Fibroblast of skin of abdomen (primary cell): ENCODE measurements around the gene DLG2.
"Not testable (repeated sequence)": the region's sequence is repeated elsewhere in the genome, so short reads cannot be mapped to it uniquely, and the experiment has no call there.

Experiments
- DNase-seq: peaks from one replicate; pipeline ENCODE4 v3.0.0-alpha.2; 2013

The DLG2 gene

DNA sequence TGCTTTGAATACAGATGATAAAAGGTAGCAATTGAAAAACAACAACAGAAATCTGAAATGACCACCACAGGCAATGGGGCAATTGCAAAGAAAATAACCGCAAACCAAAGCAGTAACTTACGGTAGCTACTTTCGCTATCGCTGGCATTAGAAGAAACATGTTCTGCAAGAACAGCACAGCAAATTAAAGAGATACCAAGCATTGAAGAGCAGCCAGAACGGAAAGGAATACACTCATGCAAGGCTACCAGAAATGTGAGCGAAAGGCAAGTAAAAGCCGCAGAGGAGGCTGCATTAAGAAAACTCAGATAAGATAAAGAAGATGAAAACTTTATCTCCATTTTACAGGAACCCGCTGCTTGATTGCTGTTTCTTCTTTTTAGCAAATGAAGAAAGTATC lies 2146.9 kb downstream of the DLG2 start:
- no peak for DNase-seq

DNA sequence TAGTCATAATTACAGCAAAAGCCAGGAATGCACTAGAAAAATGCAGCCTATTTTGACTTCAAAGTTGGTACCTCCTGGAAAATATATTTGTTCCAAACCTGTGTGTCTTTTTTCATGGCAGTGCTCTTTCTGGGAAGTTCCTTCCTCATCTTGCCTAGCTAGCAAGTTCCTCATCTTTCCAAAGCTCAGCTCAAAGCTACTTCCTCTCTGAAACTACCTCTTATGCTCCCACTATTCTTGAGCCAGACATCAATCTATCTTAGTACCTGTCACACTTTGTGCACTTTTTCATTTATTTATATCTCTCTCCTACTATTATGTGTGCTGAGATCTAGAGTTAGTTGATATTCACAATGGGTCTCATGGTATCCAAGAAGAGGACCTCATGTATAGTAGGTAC lies 2149.4 kb downstream of the DLG2 start:
- no peak for DNase-seq

DNA sequence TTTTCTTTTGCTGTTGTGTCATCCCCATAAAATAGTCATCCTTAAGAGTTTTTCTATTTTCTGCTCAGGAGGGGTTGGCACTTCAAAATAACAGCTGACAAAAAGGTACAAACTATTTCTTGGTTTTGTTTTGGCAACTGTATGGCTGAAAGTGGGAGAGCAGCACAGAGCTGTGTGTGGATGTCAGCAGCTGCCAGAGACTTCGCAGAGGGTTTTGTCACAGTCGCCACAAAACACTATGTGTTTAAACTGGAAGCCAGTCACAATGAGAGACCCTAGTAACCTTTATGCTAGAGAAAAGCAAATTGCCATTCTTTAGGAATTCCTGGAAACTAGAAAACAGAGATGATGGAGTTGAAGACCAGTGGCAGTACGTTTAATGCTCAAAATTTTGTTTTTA lies 2151.4 kb downstream of the DLG2 start:
- DNase-seq: no peak

DNA sequence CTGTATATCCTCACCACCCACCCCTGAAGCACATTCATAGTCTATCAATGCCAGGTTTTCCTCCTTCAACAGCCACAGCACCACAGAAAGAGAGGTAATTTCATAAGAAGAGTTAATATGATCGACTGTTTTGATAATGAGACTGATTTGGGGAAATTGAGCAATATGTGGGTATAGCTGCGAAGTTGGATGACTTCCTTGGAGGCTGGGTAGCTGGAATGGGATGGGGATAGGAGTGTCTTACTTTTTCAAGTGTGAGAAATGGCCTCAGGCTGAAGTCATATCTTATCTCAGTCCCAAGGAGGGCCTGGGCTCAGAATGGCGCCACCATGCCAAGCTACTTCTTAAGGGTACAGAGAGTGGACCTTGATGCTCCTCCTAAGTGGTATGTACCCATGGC lies 2153.4 kb downstream of the DLG2 start:
- DNase-seq: no peak

DNA sequence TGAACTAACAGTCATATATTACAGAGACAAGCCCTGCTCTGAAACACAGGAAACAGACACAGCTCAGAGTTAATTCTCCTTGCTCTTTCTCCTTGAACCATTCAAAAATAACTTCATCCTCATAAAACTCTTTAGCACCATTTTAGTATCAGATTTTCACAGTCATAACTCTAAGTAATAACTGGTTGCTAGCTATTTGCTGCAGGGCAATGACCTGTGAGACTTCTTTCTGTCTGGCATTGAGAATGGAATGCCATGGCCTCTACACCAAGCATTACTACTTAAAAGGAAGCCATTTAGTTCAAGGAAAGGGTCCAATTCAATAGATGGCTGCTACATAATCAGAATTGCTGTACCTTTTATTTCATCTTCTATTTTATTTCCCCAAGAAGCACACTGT lies 2154.3 kb downstream of the DLG2 start:
- no peak for DNase-seq

DNA sequence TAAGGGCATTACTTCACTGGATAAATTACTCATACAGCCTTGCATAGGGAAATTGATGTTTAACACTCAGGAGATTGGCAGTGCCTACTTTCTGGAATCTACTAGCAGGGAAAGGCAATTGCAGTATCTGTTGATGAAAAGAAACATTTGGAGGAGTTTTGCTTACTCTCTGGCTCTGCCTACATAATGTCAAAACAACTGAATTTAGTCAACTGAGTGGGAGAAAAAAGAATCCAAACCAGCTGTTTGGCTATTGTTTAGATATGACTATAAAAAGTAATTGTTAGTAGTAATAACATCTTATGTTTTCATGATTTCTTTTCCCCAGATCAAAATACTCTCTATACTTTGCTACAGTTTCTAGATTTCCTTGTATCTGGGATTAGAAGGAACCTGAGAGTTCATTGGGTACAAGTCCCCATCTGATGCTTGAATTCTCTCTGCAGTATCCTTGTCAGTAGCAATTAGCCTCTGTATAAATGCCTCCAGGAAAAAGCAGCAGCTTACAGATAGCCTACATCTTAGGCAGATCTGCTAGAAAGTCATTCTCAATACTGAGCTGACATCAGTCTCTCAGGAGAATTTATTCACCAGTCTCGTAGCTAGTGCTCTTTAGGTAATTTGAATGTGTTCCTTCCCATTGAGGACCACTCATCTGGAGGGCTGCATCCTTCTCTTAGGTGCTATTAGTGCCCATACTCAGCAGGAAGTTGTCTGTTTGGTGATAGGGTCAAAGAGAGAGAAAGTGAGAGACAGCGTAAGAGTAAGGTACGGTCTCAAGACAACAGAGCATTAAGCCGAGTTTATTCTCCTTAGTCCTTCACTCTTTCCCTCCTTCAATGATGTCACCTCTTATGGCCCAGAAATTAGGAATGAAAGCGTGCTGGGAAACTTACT lies 2155.1 kb downstream of the DLG2 start:
- no peak for DNase-seq

DNA sequence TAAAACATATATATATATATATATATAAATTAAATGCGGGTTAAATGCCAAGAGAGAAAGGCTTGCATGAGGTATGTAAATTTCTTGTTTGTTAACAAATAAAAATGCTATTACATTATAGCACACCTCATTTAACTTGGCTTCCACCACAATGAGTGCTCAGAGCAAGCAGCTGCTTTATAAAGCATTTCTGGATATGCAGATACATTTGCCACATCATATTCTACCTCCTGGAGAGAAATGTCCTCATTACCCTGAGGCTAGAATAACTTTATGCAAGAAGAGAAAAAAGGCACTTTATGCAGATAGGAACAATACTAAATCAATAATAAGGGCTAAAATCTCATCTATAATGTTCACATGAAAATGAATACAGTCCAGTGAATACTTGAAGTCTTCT lies 2159.3 kb downstream of the DLG2 start:
- no peak for DNase-seq

DNA sequence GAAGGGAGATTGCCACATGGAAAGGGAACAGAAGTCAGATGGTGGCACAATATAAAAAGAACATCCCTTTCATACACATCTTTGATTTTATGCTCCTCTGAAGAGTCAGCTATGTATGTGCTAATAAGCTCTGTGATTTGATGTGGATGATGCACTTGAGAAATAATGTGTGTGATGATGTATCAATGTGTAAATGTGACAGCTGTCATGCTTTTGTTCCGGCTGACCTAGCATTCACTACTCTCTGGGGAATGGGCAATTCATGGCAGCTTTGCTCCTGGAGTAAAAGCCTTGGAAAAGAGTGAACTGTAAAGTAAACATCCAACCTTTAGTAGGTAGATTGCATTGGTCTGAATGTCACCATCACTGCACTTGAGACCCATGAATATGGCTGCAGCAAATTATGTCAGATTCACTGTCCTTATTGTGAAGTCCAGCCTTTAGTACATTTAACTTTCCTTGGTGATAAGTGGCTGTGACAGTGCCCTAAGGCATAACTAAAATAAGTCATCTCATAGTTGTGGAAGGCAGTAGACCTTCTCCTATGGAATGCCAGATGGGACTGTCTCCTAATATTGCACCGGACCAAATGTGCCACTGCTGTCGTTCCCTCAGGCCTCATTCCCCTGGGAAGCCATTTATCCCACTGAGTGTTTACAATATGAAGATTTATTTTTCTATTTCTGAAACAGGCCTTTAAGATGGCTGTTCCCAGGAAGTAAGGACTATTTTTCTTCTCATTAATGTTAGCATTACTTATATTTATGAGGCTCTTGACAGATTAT lies 2162.8 kb downstream of the DLG2 start:
- no peak for DNase-seq

DNA sequence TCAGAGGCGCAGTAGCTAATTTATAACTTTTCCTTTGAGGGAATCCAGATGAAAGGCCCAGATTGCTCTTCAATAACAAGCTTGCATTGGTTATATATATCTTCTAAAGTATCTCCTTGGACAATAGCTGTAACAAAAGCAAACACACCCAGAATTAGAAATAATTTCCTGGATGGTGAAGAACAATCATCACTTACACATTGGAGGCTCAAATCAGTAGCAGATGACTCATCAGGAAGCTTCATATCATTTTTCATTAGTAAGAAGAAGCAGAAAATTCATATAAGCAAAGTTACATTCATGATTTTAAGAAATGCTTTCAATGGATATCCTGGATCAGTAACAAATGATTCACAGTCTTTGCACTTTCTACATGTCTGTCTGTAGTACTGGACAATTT lies 2167.3 kb downstream of the DLG2 start:
- DNase-seq: peak; percentile 4

DNA sequence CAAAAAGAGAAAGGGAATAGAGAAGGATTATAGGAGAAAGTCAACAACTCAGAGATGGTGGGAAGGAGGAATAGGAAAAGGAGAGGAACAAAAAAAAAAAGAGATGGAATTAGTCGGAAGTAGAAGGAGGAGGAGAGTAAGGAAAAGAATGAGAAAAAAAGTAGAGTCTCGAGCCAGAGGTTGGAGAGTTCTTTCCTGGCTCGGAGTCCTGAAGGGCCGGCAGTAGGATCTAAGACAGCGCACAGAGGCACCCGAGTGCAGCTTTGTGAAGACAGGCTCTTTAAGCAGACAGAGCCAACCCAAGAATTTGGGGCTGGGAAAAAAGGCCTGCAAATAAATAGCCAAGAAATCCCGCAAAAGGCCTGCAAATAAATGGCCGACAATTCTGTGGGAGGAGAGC lies 2170.6 kb downstream of the DLG2 start:
- no peak for DNase-seq

DNA sequence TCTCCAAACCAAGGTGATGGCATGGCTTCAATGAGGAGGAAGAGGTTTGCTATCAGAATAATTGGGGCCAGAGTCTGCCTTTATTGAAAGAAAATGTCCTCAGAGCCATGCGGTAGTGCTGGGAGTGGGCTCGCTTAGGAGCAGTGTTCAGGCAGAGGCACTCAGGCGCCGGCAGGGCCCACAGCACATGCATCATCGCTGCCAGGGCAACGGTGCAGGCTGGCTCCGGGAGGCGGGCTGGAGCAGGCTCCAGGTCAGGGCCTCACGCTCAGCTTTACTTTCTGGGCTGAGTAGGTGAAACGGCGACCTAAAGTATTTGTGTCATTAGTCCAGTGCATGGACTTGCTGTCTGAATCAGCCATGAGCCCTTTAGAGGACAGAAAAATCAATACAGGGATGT lies 2171.1 kb downstream of the DLG2 start:
- DNase-seq: no peak

DNA sequence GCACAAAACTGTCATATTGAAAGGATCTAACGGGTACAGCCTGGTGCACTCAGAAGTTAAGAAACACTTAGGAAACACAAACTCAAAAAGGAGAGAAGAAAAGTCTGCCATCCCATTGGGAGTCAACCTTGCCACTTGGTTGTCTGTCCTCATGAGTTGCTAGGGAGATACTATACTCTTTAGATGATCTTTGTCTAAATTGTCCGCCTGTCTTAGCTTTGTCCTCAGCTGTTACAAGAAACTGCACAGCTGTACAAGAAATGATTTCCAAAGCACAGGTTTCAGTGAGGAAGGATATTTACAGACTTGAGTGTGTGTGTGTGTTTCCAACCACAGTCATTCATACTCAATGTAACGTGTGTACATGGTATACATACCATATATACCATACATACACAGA lies 2171.8 kb downstream of the DLG2 start:
- DNase-seq: no peak

DNA sequence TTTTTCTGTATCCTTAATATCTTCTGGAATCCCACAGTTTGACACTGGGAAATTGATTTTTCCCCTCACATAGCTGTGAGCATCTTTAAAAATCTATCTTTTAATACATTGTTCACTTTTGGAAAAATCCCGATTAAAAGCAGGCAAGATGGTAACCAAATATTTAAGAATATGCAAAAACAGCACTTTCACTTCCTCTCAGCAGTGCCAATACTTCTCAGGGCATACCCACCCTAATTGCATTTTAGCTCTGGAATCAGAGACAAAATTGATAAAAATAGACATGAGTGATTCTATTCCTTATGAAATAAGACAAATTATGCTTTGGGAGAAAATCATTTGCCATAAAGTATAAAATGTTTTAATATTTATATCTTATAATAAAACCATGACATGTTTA lies 2172.5 kb downstream of the DLG2 start:
- no peak for DNase-seq

DNA sequence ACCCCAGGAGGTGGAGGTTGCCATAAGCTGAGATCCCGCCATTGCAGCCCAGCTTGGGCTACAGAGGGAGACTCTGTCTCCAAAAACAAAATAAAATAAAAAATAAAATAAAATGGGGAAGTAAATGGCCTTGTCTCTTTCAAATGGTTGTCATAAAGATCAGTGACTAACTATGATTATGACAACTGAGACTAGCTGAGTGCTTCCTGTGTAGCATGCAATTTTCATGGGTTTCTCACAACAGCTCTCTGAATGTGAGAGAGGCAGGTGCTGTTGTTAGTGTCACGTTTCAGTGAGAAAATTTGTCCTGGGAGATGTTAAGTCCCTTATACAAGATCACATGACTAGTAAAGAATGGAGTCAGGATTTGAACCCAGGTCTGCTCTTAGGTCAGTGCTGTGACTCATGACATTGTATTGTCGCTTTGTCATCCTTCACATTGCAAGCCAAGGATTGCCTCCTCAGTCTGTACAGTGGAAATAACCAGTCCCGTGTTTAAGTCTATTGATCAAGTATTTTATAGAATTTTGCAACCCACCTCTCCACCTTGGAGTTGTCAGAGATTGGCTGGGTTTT lies 2177.7 kb downstream of the DLG2 start:
- no peak for DNase-seq

DNA sequence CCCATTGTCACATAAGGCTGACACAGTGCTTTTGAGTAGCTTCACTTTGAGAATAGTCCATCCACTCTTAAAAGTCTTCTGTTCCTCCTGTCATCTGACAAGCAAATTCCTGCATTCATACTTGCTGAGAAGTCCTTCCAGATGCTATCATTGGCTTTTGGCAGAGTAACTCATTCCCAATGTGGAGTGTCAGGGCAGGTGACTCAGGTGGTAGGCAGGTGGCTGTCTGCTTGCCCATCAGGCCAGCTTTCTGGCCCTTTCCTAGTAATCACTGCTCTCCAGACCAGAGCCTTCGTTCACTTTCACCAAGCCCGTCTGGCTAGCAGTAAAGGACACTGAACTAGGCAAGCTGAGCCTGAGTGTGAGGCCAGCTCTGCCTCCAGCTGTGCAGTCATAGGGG lies 2178.5 kb downstream of the DLG2 start:
- no peak for DNase-seq

DNA sequence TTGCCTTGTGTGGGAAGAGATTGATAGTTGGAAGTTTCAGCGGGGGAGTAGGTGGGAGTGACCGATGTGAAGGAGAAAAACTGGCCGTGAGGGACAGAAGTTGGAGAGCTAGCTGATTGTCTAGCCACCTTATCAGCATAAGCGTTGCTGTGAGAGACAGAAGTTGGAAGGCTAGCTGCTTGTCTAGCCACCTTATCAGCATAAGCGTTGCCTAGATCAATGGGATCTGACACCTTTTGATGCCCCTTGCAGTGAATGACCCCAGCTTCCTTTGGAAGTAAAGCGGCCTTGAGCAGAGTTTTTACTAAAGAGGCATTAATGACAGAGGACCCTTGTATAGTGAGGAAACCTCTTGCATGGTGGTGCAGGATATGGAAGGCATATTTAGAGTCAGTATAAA lies 2183.3 kb downstream of the DLG2 start:
- DNase-seq: not testable (repeated sequence)

DNA sequence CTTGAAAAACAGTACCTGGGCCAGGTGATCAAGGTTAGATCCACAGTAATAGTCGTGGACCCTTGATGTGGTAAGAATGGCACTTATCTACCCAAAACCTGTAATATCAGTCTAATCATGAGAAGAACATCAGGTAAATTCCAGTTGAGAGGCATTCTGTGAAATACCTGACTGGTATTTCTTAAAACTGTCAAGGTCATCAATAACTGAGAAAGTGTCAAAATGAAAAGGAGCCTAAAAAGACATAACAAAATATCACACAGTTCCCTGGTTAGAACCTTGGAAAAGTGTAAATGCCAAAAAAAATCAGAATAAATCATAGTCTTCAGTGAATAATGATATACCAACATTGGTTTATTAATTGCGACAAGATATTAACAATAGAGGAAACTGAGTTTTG lies 2185.5 kb downstream of the DLG2 start:
- DNase-seq: no peak

DNA sequence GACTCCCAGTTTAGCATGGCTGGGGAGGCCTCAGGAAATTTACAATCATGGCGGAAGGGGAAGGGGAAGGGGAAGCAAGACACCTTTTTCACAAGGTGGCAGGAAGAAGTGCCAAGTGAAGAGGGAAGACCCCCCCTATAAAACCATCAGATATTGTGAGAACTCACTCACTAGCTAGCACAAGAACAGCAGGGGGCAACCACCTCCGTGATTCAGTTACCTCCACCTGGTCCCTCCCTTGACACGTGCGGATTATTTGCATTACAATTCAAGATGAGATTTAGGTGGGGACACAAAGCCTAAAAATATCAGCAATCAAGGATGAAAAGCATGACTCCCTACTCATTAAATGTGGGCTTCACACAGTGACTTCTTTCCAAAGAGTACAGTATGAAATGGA lies 2186.0 kb downstream of the DLG2 start:
- DNase-seq: no peak

DNA sequence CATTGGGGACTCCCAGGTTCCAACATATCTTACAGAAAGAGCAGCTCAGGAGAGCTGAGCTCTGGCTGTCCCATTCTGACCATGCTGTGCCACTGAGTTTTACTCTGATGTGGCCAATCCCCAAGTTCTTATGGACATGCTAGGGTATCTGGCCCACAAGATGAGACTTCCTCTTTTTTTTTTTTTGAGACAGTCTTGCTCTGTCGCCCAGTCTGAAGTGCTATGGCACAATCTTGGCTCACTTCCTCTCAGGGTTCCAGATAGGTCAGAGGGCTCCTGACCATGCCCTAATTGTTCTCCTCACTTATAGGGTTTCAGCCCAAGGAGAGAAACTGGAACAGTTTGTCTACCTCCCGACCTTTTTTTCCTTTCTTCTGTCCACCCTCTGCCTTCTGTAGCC lies 2188.7 kb downstream of the DLG2 start:
- DNase-seq: no peak

DNA sequence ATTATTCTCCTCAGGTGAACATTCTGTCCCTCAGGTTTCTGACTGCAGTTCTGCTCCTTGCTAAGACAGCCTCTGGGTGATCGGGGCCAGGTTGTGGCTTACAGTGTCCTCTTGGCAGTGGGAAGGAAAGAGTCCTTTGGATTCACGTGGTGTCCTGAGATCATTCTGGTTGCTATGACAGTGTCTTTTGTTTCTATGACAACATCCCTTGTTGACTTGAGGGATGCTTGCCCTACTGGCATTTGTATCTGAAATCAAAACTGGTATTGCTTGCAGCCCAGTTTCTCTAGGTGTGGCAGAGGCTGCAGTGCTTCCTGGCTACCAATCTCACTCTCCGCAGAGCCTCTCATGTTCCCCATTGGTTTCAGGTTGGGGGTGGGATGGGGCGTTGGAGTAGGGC lies 2189.2 kb downstream of the DLG2 start:
- DNase-seq: no peak

DNA sequence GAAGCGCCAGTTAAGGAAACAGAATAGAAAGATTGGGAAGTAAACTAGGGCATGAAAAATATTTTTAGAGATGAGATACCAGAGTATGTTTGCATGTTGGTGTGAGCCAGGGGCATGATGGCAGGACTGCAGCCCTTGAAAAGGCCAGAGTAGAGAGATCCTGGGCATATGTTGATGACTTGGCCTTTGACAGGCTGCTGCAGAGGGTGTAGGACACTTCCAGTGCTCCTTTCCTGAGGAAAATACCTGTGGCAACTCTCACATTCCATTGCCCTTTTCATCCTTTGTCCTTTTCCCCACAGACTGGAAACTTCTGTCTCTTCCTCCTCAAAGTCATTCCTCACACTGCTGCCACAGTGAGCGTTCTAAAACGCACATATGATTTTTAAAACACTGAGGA lies 2190.3 kb downstream of the DLG2 start:
- no peak for DNase-seq

DNA sequence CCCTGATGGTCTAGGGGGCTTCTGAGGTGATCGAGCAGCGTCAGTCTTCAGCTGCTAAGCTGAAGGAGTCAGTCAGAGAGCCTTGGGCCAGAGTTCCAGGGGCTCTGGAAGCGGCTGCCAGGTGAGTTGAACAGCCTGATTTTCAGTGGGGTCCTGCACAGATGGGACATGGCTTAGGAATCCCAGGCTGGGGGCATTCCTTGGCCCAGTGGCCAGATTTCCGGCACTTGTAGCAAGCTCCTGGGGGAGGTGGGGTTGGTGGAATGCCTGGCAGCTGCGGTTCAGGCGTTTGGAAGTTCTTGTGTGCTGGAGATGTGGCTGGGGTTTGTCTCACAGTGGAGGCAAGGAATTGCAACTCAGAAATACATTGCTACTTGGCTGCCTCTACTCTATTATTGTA lies 2192.3 kb downstream of the DLG2 start:
- DNase-seq: not testable (repeated sequence)

DNA sequence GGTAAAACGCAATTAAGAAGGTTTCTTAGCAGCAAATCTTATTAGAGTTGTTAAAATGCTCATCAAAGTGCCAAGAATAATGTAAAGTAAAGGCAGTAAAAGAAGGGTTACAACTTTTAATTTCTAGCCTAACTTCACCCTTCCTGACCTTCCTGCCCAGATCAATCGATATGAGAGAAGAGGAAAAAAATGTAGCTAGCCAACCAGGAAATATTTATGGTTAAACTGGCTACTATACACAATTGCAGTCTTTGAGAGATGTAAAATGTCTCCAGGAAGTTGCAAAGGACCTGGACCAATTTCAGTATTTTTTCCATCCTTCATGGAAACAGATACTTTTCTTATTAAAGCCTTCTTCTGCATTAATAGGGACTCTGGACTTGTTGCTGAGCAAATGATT lies 2199.2 kb downstream of the DLG2 start:
- DNase-seq: no peak

DNA sequence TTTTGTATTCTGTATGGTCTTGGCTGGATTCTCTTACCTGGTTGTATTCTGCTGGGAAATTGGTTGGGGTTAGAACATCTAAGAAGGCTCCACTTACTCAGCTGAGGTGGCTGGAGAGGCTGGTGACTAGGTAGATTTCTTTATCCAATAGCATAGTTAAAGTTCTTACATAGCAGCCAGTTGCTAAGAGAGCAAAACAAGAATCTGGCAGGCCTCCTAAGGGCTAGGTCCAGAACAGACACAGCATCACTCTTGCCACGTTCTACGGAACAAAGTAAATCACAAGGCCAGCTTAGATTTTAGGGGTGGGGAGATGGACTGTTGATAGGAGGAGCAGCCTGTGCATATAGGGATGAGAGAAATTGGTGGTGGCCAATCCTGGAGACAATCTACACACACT lies 2199.6 kb downstream of the DLG2 start:
- DNase-seq: no peak
